HepG2 (cell line): ENCODE data around the gene OARD1. TPM values are rescaled to one million over a fixed set of nuclear protein-coding genes. Genes with fewer than 3 reads are reported as not detected.

Source experiments
- CBFB ChIP-seq: sonication (generic); formaldehyde crosslinking; IDR thresholded peaks from 2 replicates; pipeline ENCODE4 v1.4.0; 2020; ENCODE audit warnings: missing genetic modification reagents
- CEBPB ChIP-seq: IDR thresholded peaks from 2 replicates; pipeline ENCODE4 v1.6.1; 2011; ENCODE audit warnings: low read depth, low read length, improper control_type of control experiment, borderline replicate concordance
- FOXA3 ChIP-seq: IDR thresholded peaks from 2 replicates; pipeline ENCODE4 v1.6.1; 2016; ENCODE audit warnings: missing genetic modification reagents, missing compliant biosample characterization
- HIVEP1 ChIP-seq: sonication (generic); formaldehyde crosslinking; IDR thresholded peaks from 2 replicates; pipeline ENCODE4 v1.4.0; 2020; ENCODE audit warnings: mild to moderate bottlenecking, missing genetic modification reagents
- IKZF1 ChIP-seq: fragments of 450-650 bp; IDR thresholded peaks from 2 replicates; pipeline ENCODE4 v1.7.1; 2016
- KDM6A ChIP-seq: IDR thresholded peaks from 2 replicates; pipeline ENCODE4 v1.6.1; 2016; ENCODE audit warnings: low read depth
- MIXL1 ChIP-seq: IDR thresholded peaks from 2 replicates; pipeline ENCODE4 v1.6.1; 2016
- POLR2A ChIP-seq, 2 experiments: IDR thresholded peaks; 2 replicates each; pipeline ENCODE4 v1.6.1; 2011; ENCODE audit warnings: low read depth in 2 of 2, low read length in 2 of 2, mild to moderate bottlenecking in 1 of 2, moderate library complexity in 1 of 2; ENCODE audit not compliant: insufficient read depth in 1 of 2
- RBM39 ChIP-seq: fragments of 200-400 bp; formaldehyde crosslinking; IDR thresholded peaks from one replicate; pipeline ENCODE4 v1.6.1; 2018; ENCODE audit warnings: antibody characterized with exemption, mild to moderate bottlenecking, low read depth, low read length; ENCODE audit not compliant: poor library complexity, severe bottlenecking
- RFX5 ChIP-seq: IDR thresholded peaks from 2 replicates; pipeline ENCODE4 v1.6.1; 2011; ENCODE audit warnings: low read depth, low read length, improper control_type of control experiment
- TOPORS ChIP-seq: sonication (generic); formaldehyde crosslinking; IDR thresholded peaks from 2 replicates; pipeline ENCODE4 v1.8.0; 2023; ENCODE audit warnings: mild to moderate bottlenecking, missing genetic modification reagents
- ZNF121 ChIP-seq: sonication (generic); formaldehyde crosslinking; IDR thresholded peaks from 2 replicates; pipeline ENCODE4 v1.5.0; 2020; ENCODE audit warnings: mild to moderate bottlenecking, missing genetic modification reagents
- ZNF24 ChIP-seq: fragments of 450-650 bp; IDR thresholded peaks from 2 replicates; pipeline ENCODE4 v1.6.1; 2017; ENCODE audit warnings: antibody characterized with exemption, mild to moderate bottlenecking
- ZNF331 ChIP-seq: sonication (generic); formaldehyde crosslinking; IDR thresholded peaks from 2 replicates; pipeline ENCODE4 v1.4.0; 2020; ENCODE audit warnings: missing genetic modification reagents
- ZNF460 ChIP-seq: sonication (generic); formaldehyde crosslinking; IDR thresholded peaks from 2 replicates; pipeline ENCODE4 v1.5.1; 2020; ENCODE audit warnings: missing genetic modification reagents, mild to moderate bottlenecking, borderline replicate concordance
- ZNF510 ChIP-seq: sonication (generic); formaldehyde crosslinking; IDR thresholded peaks from 2 replicates; pipeline ENCODE4 v1.4.0; 2020; ENCODE audit warnings: low read depth, mild to moderate bottlenecking, missing genetic modification reagents
- ZNF674 ChIP-seq: sonication (generic); formaldehyde crosslinking; IDR thresholded peaks from 2 replicates; pipeline ENCODE4 v1.5.0; 2020; ENCODE audit warnings: low read depth, mild to moderate bottlenecking, missing genetic modification reagents
- ZNF703 ChIP-seq: sonication (generic); formaldehyde crosslinking; IDR thresholded peaks from 2 replicates; pipeline ENCODE4 v1.5.1; 2020; ENCODE audit warnings: missing genetic modification reagents, mild to moderate bottlenecking, moderate library complexity, borderline replicate concordance
- ZNF777 ChIP-seq: sonication (generic); formaldehyde crosslinking; IDR thresholded peaks from 2 replicates; pipeline ENCODE4 v1.4.0; 2020; ENCODE audit warnings: missing genetic modification reagents
- polyA plus RNA-seq, 8 experiments: library from polyadenylated mRNA; depleted of rRNA in 3 of 8; stranded (reverse) in 7 of 8; unstranded in 1 of 8; fragments of >200 nt; fragmentation: Illumina TruSeq in 4 of 8; extraction: Trizol in 4 of 8; gene quantifications; 2 replicates each; pipeline versions ENCODE4 v1.2.1 to v1.2.3, GENCODE V29; 2011 to 2016; ENCODE audit warnings: low read depth in 4 of 8, missing spikeins in 1 of 8, mixed read lengths in 1 of 8; ENCODE audit not compliant: insufficient read depth in 1 of 8
- total RNA-seq, 5 experiments: library from RNA; depleted of rRNA; stranded (reverse); fragments of >200 nt; fragmentation: Illumina TruSeq; extraction: Trizol; gene quantifications; 2 replicates each; pipeline ENCODE4 v1.2.3, GENCODE V29; 2016; ENCODE audit warnings: low read depth in 1 of 5
- TF ChIP-seq, protein P1 (sequence below): sonication (generic); formaldehyde crosslinking; IDR thresholded peaks from 2 replicates; pipeline ENCODE4 v1.4.0; 2020; ENCODE audit warnings: missing genetic modification reagents
- TF ChIP-seq, protein P2 (sequence below): sonication (generic); formaldehyde crosslinking; IDR thresholded peaks from 2 replicates; pipeline ENCODE4 v1.9.0; 2021; ENCODE audit warnings: missing genetic modification reagents, borderline replicate concordance
- TF ChIP-seq, protein P3 (sequence below): sonication (generic); formaldehyde crosslinking; IDR thresholded peaks from 2 replicates; pipeline ENCODE4 v1.5.0; 2020; ENCODE audit warnings: mild to moderate bottlenecking, missing genetic modification reagents
- TF ChIP-seq, protein P4 (sequence below): sonication (generic); formaldehyde crosslinking; IDR thresholded peaks from 2 replicates; pipeline ENCODE4 v1.5.0; 2020; ENCODE audit warnings: missing genetic modification reagents
- TF ChIP-seq, protein P5 (sequence below): sonication (generic); formaldehyde crosslinking; IDR thresholded peaks from 2 replicates; pipeline ENCODE4 v1.5.0; 2020; ENCODE audit warnings: missing genetic modification reagents

Gene OARD1
- total and polyA plus RNA-seq, 2 of the 13 experiments (the other 11 are each of a cell fraction or from before 2014, with no cell fraction given): 18.4 to 49.0 TPM

DNA sequence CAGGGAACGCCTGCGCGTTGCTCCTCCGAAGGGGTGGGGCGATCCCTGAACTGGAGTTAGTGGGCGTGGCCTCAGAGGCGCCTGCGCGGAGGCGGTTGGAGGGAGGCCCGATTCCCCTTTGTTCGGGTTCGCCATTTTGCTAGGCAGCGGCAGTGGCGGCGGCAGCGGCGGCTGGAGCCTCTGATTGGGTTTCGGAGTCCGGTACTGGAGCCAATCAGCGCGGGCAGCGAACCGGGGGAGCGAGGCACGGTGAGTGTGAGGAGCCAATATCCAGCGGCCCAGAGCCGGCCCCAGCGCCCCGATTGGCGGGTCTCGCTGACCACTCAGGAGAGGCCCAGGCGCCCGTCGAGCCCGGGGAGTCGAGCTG, 663 bp upstream of the OARD1 start, which contains the start of gene NFYA (continued):
- TF ChIP-seq, protein P1, sequence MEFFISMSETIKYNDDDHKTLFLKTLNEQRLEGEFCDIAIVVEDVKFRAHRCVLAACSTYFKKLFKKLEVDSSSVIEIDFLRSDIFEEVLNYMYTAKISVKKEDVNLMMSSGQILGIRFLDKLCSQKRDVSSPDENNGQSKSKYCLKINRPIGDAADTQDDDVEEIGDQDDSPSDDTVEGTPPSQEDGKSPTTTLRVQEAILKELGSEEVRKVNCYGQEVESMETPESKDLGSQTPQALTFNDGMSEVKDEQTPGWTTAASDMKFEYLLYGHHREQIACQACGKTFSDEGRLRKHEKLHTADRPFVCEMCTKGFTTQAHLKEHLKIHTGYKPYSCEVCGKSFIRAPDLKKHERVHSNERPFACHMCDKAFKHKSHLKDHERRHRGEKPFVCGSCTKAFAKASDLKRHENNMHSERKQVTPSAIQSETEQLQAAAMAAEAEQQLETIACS (CRISPR knock-in tag): no peak
- TF ChIP-seq ZNF703 (CRISPR knock-in tag): no peak
- TF ChIP-seq ZNF674 (CRISPR knock-in tag): no peak
- no peak; the same call in 1 of the 2 replicates for TF ChIP-seq ZNF331 (CRISPR knock-in tag)
- peak; percentile 81 for TF ChIP-seq RFX5
- no peak for TF ChIP-seq TOPORS
- TF ChIP-seq MIXL1 (CRISPR knock-in tag): no peak
- no peak for TF ChIP-seq FOXA3 (CRISPR knock-in tag)
- no peak for TF ChIP-seq CBFB (CRISPR knock-in tag)
- TF ChIP-seq POLR2A (IDR thresholded peaks at IDR 0.05; ENCODE audit: insufficient read depth in 1 of 2, low read depth in 2 of 2, low read length in 2 of 2): peak in 1 of 2 experiments; percentile 70; a peak in 2 of 4 replicates
- no peak for TF ChIP-seq HIVEP1 (CRISPR knock-in tag)
- TF ChIP-seq, protein P2, sequence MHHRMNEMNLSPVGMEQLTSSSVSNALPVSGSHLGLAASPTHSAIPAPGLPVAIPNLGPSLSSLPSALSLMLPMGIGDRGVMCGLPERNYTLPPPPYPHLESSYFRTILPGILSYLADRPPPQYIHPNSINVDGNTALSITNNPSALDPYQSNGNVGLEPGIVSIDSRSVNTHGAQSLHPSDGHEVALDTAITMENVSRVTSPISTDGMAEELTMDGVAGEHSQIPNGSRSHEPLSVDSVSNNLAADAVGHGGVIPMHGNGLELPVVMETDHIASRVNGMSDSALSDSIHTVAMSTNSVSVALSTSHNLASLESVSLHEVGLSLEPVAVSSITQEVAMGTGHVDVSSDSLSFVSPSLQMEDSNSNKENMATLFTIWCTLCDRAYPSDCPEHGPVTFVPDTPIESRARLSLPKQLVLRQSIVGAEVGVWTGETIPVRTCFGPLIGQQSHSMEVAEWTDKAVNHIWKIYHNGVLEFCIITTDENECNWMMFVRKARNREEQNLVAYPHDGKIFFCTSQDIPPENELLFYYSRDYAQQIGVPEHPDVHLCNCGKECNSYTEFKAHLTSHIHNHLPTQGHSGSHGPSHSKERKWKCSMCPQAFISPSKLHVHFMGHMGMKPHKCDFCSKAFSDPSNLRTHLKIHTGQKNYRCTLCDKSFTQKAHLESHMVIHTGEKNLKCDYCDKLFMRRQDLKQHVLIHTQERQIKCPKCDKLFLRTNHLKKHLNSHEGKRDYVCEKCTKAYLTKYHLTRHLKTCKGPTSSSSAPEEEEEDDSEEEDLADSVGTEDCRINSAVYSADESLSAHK (CRISPR knock-in tag): no peak
- no peak for TF ChIP-seq IKZF1
- no peak for TF ChIP-seq ZNF460 (CRISPR knock-in tag)
- no peak for TF ChIP-seq RBM39
- no peak for TF ChIP-seq KDM6A (CRISPR knock-in tag)
- TF ChIP-seq, protein P3, sequence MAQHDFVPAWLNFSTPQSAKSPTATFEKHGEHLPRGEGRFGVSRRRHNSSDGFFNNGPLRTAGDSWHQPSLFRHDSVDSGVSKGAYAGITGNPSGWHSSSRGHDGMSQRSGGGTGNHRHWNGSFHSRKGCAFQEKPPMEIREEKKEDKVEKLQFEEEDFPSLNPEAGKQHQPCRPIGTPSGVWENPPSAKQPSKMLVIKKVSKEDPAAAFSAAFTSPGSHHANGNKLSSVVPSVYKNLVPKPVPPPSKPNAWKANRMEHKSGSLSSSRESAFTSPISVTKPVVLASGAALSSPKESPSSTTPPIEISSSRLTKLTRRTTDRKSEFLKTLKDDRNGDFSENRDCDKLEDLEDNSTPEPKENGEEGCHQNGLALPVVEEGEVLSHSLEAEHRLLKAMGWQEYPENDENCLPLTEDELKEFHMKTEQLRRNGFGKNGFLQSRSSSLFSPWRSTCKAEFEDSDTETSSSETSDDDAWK (CRISPR knock-in tag): no peak
- TF ChIP-seq, protein P4, sequence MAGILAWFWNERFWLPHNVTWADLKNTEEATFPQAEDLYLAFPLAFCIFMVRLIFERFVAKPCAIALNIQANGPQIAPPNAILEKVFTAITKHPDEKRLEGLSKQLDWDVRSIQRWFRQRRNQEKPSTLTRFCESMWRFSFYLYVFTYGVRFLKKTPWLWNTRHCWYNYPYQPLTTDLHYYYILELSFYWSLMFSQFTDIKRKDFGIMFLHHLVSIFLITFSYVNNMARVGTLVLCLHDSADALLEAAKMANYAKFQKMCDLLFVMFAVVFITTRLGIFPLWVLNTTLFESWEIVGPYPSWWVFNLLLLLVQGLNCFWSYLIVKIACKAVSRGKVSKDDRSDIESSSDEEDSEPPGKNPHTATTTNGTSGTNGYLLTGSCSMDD (CRISPR knock-in tag): no peak
- no peak for TF ChIP-seq ZNF510 (CRISPR knock-in tag)
- TF ChIP-seq, protein P5, sequence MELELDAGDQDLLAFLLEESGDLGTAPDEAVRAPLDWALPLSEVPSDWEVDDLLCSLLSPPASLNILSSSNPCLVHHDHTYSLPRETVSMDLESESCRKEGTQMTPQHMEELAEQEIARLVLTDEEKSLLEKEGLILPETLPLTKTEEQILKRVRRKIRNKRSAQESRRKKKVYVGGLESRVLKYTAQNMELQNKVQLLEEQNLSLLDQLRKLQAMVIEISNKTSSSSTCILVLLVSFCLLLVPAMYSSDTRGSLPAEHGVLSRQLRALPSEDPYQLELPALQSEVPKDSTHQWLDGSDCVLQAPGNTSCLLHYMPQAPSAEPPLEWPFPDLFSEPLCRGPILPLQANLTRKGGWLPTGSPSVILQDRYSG: no peak
- no peak for TF ChIP-seq ZNF121 (CRISPR knock-in tag)
- no peak for TF ChIP-seq ZNF24
- no peak for TF ChIP-seq CEBPB
- no peak for TF ChIP-seq ZNF777 (CRISPR knock-in tag)
